ENCODE data around the gene BCL6B.

Gene BCL6B

GRCh38 chr17:7039832-7040231 lies 17.0 kb downstream of the BCL6B start:
- no peak for TF ChIP-seq EZH2 (IDR thresholded peaks at IDR 0.05; ENCODE audit: borderline replicate concordance, low read depth, low read length, severe bottlenecking)
- no peak for TF ChIP-seq CTCF (IDR thresholded peaks at IDR 0.05; ENCODE audit: borderline replicate concordance, extremely low read depth, low read length, poor library complexity, severe bottlenecking)
- Histone ChIP-seq H3K36me3 (ENCODE audit: insufficient read depth, low read length) (no peaks in the 10 kb centered on the region; the same call in 1 of the 2 replicates), H3K4me1 (ENCODE audit: insufficient read depth, low read length) (peaks cover 18% of the 10 kb centered on the region), H3K4me3 (ENCODE audit: low read depth in 1 of 2, low read length in 2 of 2) (no peak overlapping the region), H3K27me3 (ENCODE audit: insufficient read depth, low read length, poor library complexity) (no peaks in the 10 kb centered on the region), H4K20me1 (ENCODE audit: insufficient read depth, low read length) (no peaks in the 10 kb centered on the region), H2AFZ (ENCODE audit: low read depth, low read length) (no peak overlapping the region), H3K79me2 (ENCODE audit: insufficient read depth, low read length) (peaks cover 16% of the 10 kb centered on the region), H3K4me2 (ENCODE audit: insufficient read depth, low read length) (no peak overlapping the region), H3K27ac (ENCODE audit: low read length) (no peak overlapping the region), H3K9me3 (ENCODE audit: insufficient read depth, low read length, severe bottlenecking) (no peaks in the 10 kb centered on the region), H3K9ac (ENCODE audit: low read depth, low read length) (no peak overlapping the region)
- DNase-seq (no peak), ATAC-seq (ENCODE audit: insufficient read depth, low read depth) (no peak)

- no peak overlapping the region for H2AFZ ChIP-seq (ENCODE audit: low read depth, low read length)
- H3K4me1 ChIP-seq (ENCODE audit: insufficient read depth, low read length) = peaks cover 10% of the 10 kb centered on the region
- ATAC-seq (ENCODE audit: insufficient read depth, low read depth) (no peak), DNase-seq (no peak)
- H3K4me3 ChIP-seq (ENCODE audit: low read depth in 1 of 2, low read length in 2 of 2) = no peak overlapping the region
- no peaks in the 10 kb centered on the region for H3K36me3 ChIP-seq (ENCODE audit: insufficient read depth, low read length)
- H3K9ac ChIP-seq (ENCODE audit: low read depth, low read length) = no peak overlapping the region
- no peak for TF ChIP-seq EZH2 (IDR thresholded peaks at IDR 0.05; ENCODE audit: borderline replicate concordance, low read depth, low read length, severe bottlenecking)
- TF ChIP-seq CTCF (IDR thresholded peaks at IDR 0.05; ENCODE audit: borderline replicate concordance, extremely low read depth, low read length, poor library complexity, severe bottlenecking) = no peak
- H3K79me2 ChIP-seq (ENCODE audit: insufficient read depth, low read length) = peaks cover under 1% of the 10 kb centered on the region; the same call in 1 of the 2 replicates
- H3K27ac ChIP-seq (ENCODE audit: low read length) = no peak overlapping the region
- H3K9me3 ChIP-seq (ENCODE audit: insufficient read depth, low read length, severe bottlenecking) = no peaks in the 10 kb centered on the region
- no peaks in the 10 kb centered on the region for H4K20me1 ChIP-seq (ENCODE audit: insufficient read depth, low read length)
- no peak overlapping the region for H3K4me2 ChIP-seq (ENCODE audit: insufficient read depth, low read length)
- peaks cover 9% of the 10 kb centered on the region for H3K27me3 ChIP-seq (ENCODE audit: insufficient read depth, low read length, poor library complexity)
Observed at GRCh38 chr17:7041607-7042500, 19.0 kb downstream of the BCL6B start.

GRCh38 chr17:7042501-7043181 lies 19.8 kb downstream of the BCL6B start:
- Histone ChIP-seq H4K20me1 (ENCODE audit: insufficient read depth, low read length) (no peaks in the 10 kb centered on the region), H2AFZ (ENCODE audit: low read depth, low read length) (no peak overlapping the region), H3K9ac (ENCODE audit: low read depth, low read length) (no peak overlapping the region), H3K27me3 (ENCODE audit: insufficient read depth, low read length, poor library complexity) (peaks cover 12% of the 10 kb centered on the region), H3K79me2 (ENCODE audit: insufficient read depth, low read length) (no peaks in the 10 kb centered on the region), H3K4me3 (ENCODE audit: low read depth in 1 of 2, low read length in 2 of 2) (no peak overlapping the region), H3K4me1 (ENCODE audit: insufficient read depth, low read length) (peaks cover 9% of the 10 kb centered on the region), H3K4me2 (ENCODE audit: insufficient read depth, low read length) (no peak overlapping the region), H3K9me3 (ENCODE audit: insufficient read depth, low read length, severe bottlenecking) (no peaks in the 10 kb centered on the region), H3K36me3 (ENCODE audit: insufficient read depth, low read length) (no peaks in the 10 kb centered on the region), H3K27ac (ENCODE audit: low read length) (no peak overlapping the region)
- DNase-seq (no peak), ATAC-seq (ENCODE audit: insufficient read depth, low read depth) (no peak)
- TF ChIP-seq EZH2 (IDR thresholded peaks at IDR 0.05; ENCODE audit: borderline replicate concordance, low read depth, low read length, severe bottlenecking) (no peak), CTCF (IDR thresholded peaks at IDR 0.05; ENCODE audit: borderline replicate concordance, extremely low read depth, low read length, poor library complexity, severe bottlenecking) (no peak)

Measured in DND-41 (cell line).